Astrocyte of the cerebellum (primary cell): Measurements from ENCODE around the gene RNF26.

Source experiments
- DNase-seq: peaks from one replicate; pipeline ENCODE4 v3.0.0-alpha.2; 2011; ENCODE audit warnings: low read depth
- H3K4me3 ChIP-seq: 2 replicates; pipeline ENCODE4 v1.5.1; 2011; ENCODE audit warnings: mild to moderate bottlenecking, low read depth, low read length, moderate library complexity
- in situ Hi-C: cut with HindIII; loops from 2 replicates; pipeline ENCODE4 v1.10.0; 2017; ENCODE audit warnings: low sequenced_read_pairs
- TF ChIP-seq, protein P1 (sequence below): IDR thresholded peaks from 2 replicates; pipeline ENCODE4 v1.5.1; 2012; ENCODE audit warnings: low read length, low read depth, moderate library complexity, mild to moderate bottlenecking; ENCODE audit errors: missing control alignments

Gene RNF26

GRCh38 chr11:119342362-119343130 lies 8.2 kb downstream of the RNF26 start:
- no peak overlapping the region for H3K4me3 ChIP-seq
- TF ChIP-seq, protein P1, sequence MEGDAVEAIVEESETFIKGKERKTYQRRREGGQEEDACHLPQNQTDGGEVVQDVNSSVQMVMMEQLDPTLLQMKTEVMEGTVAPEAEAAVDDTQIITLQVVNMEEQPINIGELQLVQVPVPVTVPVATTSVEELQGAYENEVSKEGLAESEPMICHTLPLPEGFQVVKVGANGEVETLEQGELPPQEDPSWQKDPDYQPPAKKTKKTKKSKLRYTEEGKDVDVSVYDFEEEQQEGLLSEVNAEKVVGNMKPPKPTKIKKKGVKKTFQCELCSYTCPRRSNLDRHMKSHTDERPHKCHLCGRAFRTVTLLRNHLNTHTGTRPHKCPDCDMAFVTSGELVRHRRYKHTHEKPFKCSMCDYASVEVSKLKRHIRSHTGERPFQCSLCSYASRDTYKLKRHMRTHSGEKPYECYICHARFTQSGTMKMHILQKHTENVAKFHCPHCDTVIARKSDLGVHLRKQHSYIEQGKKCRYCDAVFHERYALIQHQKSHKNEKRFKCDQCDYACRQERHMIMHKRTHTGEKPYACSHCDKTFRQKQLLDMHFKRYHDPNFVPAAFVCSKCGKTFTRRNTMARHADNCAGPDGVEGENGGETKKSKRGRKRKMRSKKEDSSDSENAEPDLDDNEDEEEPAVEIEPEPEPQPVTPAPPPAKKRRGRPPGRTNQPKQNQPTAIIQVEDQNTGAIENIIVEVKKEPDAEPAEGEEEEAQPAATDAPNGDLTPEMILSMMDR: no peak
- DNase-seq: no peak
- in situ Hi-C loops: no loop called here

GRCh38 chr11:119343726-119344125 lies 9.4 kb downstream of the RNF26 start:
- in situ Hi-C loops: no loop called here
- no peak overlapping the region for H3K4me3 ChIP-seq
- TF ChIP-seq, protein P1: no peak
- no peak for DNase-seq

- in situ Hi-C loops: no loop called here
- no peak overlapping the region for H3K4me3 ChIP-seq
- TF ChIP-seq, protein P1: no peak
- no peak for DNase-seq
These were observed 10.1 kb downstream of the RNF26 start for GRCh38 chr11:119344291-119345010.

- TF ChIP-seq, protein P1: no peak
- in situ Hi-C loops: no loop called here
- no peak overlapping the region for H3K4me3 ChIP-seq
- DNase-seq: no peak
These were observed 11.4 kb downstream of the RNF26 start for GRCh38 chr11:119345685-119346084.

GRCh38 chr11:119346605-119347004 lies 12.3 kb downstream of the RNF26 start, which contains the start of gene MFRP:
Gene MFRP, minus strand, starts transcription at chr11:119346705. Its CDS starts 192 bp downstream, at chr11:119346513.
- no peak for DNase-seq
- no peak within 1 kb of the TSS for H3K4me3 ChIP-seq
- in situ Hi-C loops: no loop called here
- TF ChIP-seq, protein P1: no peak

GRCh38 chr11:119347242-119347641 lies 12.9 kb downstream of the RNF26 start:
- H3K4me3 ChIP-seq: no peak overlapping the region
- TF ChIP-seq, protein P1: no peak
- in situ Hi-C loops: no loop called here
- DNase-seq: no peak
